ENCODE results near the gene PIGC.

The PIGC gene

DNA sequence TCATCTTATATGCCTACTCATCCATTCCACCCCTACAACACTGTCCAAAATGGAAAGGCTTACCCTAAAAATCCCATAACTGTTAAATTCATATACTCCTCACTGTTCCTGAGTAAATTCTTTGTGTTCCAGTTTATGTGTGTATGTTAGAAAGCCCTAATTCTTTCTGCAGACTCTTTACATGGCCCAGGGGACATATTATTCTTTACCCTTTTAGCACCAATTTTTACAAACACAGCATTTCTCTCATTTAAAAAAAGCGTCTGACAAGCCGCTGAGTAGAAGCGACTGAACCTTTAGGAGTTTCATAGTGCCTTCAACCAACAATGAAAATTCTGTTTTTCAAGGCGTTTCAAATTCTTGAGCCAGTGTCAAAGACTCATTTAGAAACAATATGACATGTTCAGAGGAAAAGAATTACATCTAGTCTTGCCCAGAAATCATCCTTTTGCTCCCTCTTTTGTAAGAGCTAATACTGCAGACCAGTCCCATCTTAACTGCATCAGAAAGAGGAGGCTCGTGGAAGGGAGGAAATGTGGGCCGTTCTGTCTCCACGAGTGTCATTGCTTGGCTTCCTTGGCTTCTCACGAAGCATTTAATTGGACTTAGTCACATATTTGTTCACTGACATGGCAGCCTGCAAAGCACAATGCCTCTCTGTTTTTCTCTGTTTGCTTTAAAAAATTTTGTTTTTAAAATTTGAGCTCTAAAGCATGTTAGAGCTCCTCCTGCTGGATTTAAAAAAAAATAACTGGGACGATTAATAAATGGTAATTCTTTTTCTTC lies 44.7 kb downstream of the PIGC start:
- Histone ChIP-seq H2AFZ (ENCODE audit: low read depth, low read length) (no peak overlapping the region), H3K4me1 (ENCODE audit: insufficient read depth, low read length) (no peaks in the 10 kb centered on the region), H3K36me3 (ENCODE audit: insufficient read depth, low read length) (no peaks in the 10 kb centered on the region), H3K27me3 (ENCODE audit: insufficient read depth, low read length) (no peaks in the 10 kb centered on the region), H3K4me3 (ENCODE audit: low read length) (no peak overlapping the region), H3K9me3 (ENCODE audit: low read length) (no peaks in the 10 kb centered on the region)

DNA sequence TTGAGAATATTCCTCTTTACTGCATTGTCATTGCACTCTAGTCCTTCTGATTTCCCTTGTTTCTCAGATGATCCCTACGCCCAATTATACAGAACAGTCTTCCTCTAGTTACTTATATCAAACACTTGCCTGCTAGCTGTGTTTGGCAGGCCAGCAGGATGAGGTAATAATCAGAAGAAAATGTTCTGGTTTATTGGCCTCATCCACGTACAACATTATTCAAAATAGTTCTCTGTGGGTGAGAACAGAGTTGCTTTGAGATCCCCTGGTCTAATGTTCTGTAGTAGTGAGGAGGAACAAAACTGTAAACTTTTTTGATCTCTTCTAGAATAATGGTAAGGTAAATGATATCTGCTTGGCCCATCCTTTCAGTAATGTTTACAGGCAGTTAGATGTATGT lies 45.7 kb downstream of the PIGC start:
- H3K4me1 ChIP-seq (ENCODE audit: insufficient read depth, low read length) = peaks cover 3% of the 10 kb centered on the region
- no peak overlapping the region for H3K4me3 ChIP-seq (ENCODE audit: low read length)

DNA sequence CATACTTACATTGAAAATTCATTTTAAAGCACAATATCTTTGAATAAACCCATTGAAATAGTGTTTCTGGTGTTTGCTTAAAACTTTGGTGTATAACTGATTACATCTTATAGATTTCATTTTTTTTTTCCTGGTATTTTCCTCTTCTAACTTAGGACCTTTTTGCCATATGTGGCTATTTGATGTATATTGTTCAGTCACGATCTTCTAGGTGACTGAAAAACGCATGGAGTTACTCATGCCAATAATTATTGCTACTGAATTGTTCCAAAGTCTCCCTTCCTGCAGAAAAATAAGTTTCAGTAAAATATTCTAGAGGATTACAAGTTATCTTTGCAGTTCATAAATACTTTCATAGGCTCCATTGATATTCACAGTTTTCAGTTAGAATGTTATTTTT lies 46.2 kb downstream of the PIGC start:
- Histone ChIP-seq H3K9me3 (ENCODE audit: low read length) (no peaks in the 10 kb centered on the region), H3K36me3 (ENCODE audit: insufficient read depth, low read length) (no peaks in the 10 kb centered on the region), H3K27me3 (ENCODE audit: insufficient read depth, low read length) (no peaks in the 10 kb centered on the region), H2AFZ (ENCODE audit: low read depth, low read length) (no peak overlapping the region), H3K4me1 (ENCODE audit: insufficient read depth, low read length) (peaks cover 4% of the 10 kb centered on the region), H3K4me3 (ENCODE audit: low read length) (no peak overlapping the region)

More for the DNA sequence above, 45.7 kb downstream of the PIGC start:
- Histone ChIP-seq H2AFZ (ENCODE audit: low read depth, low read length) (no peak overlapping the region), H3K36me3 (ENCODE audit: insufficient read depth, low read length) (no peaks in the 10 kb centered on the region), H3K27me3 (ENCODE audit: insufficient read depth, low read length) (no peaks in the 10 kb centered on the region), H3K9me3 (ENCODE audit: low read length) (no peaks in the 10 kb centered on the region)

DNA sequence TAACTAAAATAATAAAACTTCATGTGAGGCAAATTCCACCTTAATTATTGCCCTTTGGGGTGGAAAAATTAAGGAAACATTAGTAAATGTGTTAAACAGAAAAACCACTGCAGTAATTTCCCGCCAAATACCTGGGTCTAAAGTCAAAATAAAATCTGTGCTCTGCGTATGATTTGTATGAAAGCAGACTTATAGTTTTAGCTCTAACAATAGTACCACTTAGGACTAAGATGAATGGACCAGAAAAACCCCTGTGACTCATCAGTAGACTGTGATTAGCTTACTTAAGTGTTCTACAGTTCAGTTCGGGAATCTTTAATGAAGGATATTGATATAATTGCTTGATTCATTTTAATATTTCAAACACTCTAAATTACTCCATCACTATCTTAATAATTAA lies 46.6 kb downstream of the PIGC start:
- H3K9me3 ChIP-seq (ENCODE audit: low read length) = no peaks in the 10 kb centered on the region
- peaks cover 4% of the 10 kb centered on the region for H3K4me1 ChIP-seq (ENCODE audit: insufficient read depth, low read length)
- H3K36me3 ChIP-seq (ENCODE audit: insufficient read depth, low read length) = no peaks in the 10 kb centered on the region
- H3K27me3 ChIP-seq (ENCODE audit: insufficient read depth, low read length) = no peaks in the 10 kb centered on the region
- H2AFZ ChIP-seq (ENCODE audit: low read depth, low read length) = no peak overlapping the region
- no peak overlapping the region for H3K4me3 ChIP-seq (ENCODE audit: low read length)

DNA sequence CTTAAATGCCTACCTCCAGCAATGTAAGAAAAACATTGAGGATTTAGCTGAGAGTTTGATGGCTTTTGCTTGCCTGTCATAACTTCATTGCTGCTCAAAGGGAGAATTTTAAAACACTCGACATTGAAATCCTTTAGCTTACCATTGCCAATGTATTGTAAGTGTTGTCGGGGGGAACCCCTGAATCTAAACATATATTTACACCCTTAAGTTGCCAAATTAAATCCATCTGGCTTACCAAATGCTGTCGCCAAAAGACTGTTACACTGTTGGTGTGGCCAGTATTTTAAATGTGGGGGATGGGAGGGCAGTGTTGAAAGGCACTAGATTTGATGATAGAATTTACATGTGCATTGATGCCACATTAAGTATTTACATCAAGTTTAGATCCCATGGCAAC lies 48.3 kb downstream of the PIGC start:
- no peak overlapping the region for H3K4me3 ChIP-seq (ENCODE audit: low read length)
- no peaks in the 10 kb centered on the region for H3K9me3 ChIP-seq (ENCODE audit: low read length)
- no peaks in the 10 kb centered on the region for H3K36me3 ChIP-seq (ENCODE audit: insufficient read depth, low read length)
- H3K4me1 ChIP-seq (ENCODE audit: insufficient read depth, low read length) = peaks cover 7% of the 10 kb centered on the region
- no peak overlapping the region for H2AFZ ChIP-seq (ENCODE audit: low read depth, low read length)
- H3K27me3 ChIP-seq (ENCODE audit: insufficient read depth, low read length) = no peaks in the 10 kb centered on the region

DNA sequence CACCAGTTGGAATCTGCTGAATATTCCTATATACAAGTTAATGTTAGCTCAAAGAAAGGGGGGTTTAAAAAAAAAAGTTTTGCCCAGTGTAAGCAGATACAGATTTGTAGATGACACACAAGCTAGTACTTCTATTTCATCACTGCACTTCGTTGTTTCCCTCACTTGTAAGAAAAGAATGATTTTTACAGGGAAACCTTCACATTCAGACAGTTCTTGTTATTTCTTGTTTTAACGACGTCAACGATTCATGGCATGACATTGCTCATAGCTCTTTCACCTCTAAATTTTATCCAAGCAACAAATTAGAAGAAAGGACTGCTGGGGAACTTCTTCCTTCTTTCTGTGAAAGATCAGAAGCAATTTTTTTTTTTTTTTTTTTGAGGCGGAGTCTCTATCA lies 49.1 kb downstream of the PIGC start:
- H3K4me1 ChIP-seq (ENCODE audit: insufficient read depth, low read length) = peaks cover 7% of the 10 kb centered on the region
- H3K36me3 ChIP-seq (ENCODE audit: insufficient read depth, low read length) = no peaks in the 10 kb centered on the region
- no peak overlapping the region for H3K4me3 ChIP-seq (ENCODE audit: low read length)
- H3K9me3 ChIP-seq (ENCODE audit: low read length) = no peaks in the 10 kb centered on the region
- H3K27me3 ChIP-seq (ENCODE audit: insufficient read depth, low read length) = no peaks in the 10 kb centered on the region
- H2AFZ ChIP-seq (ENCODE audit: low read depth, low read length) = no peak overlapping the region

DNA sequence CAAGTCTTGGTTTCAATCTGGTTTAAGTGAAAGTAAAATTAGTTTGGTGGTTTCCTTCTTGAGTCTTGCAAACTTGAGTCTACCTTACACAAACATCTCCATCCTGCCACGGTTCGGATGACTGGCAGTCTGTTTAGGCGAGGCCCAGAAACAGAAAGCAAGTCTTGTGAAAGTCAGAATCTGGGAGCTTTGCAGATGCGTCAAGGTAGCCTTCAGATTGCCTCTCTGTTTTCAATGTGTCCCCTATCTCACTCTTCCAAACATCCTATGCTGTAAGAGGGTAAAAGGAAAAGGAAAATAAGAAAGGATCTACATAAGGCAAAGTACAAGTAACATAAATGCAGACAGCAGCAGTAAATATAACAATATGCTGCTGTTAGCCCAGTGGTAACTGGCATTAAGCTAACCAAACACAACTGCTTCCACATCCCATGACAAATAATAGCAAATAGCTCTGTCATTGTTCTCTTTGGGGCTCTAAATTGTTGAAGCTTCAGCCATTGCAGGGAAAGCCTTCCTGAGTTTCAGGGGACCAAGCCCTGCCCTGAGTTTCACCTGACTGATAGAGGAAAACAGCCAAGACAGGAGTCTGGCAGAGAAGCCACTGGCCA lies 49.6 kb downstream of the PIGC start:
- H3K4me1 ChIP-seq (ENCODE audit: insufficient read depth, low read length) = peaks cover 7% of the 10 kb centered on the region
- no peaks in the 10 kb centered on the region for H3K9me3 ChIP-seq (ENCODE audit: low read length)
- no peak overlapping the region for H2AFZ ChIP-seq (ENCODE audit: low read depth, low read length)
- H3K27me3 ChIP-seq (ENCODE audit: insufficient read depth, low read length) = no peaks in the 10 kb centered on the region
- H3K4me3 ChIP-seq (ENCODE audit: low read length) = no peak overlapping the region
- no peaks in the 10 kb centered on the region for H3K36me3 ChIP-seq (ENCODE audit: insufficient read depth, low read length)

DNA sequence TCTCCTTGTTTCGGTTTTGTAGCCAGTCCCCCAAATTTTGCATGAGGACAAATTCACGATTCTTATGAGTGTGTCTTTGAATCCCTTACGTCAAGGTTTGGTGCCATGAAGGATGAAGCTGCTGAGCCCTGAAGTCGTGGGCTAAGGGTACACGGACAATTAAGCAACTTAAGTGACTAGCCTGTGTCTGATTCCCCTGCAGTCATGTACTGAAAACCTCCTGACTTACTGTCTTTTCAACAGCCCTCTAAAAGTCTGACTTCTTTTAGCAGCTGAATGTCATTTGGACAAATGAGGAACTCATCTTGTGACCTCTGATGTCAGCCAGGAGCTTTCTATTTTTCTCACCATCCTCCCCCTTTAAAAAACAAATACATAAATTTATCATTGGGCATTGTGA lies 50.5 kb downstream of the PIGC start:
- Histone ChIP-seq H3K4me1 (ENCODE audit: insufficient read depth, low read length) (peaks cover 7% of the 10 kb centered on the region), H3K36me3 (ENCODE audit: insufficient read depth, low read length) (no peaks in the 10 kb centered on the region), H3K27me3 (ENCODE audit: insufficient read depth, low read length) (no peaks in the 10 kb centered on the region), H3K9me3 (ENCODE audit: low read length) (no peaks in the 10 kb centered on the region), H3K4me3 (ENCODE audit: low read length) (no peak overlapping the region), H2AFZ (ENCODE audit: low read depth, low read length) (no peak overlapping the region)

DNA sequence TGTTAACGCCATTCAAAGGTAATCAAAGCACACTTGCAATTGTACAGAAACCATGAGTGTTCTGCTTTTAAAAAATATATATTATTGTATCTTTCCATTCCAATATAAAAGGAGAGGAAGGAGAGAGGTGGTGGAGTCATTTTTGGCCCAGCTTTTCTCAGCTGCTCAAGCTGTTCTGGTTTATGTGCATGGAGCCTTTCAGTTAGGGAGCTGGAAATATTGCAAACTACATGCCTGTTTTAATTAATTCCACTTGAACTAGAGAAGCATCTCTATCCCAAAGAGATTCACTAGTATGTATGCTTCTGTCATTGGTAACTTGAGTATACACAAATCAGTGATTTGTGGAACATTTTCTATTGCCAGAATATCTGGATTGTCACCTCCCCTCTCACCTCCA lies 51.9 kb downstream of the PIGC start:
- no peaks in the 10 kb centered on the region for H3K27me3 ChIP-seq (ENCODE audit: insufficient read depth, low read length)
- H3K36me3 ChIP-seq (ENCODE audit: insufficient read depth, low read length) = no peaks in the 10 kb centered on the region
- no peak overlapping the region for H2AFZ ChIP-seq (ENCODE audit: low read depth, low read length)
- no peak overlapping the region for H3K4me3 ChIP-seq (ENCODE audit: low read length)
- H3K4me1 ChIP-seq (ENCODE audit: insufficient read depth, low read length) = peaks cover 7% of the 10 kb centered on the region
- H3K9me3 ChIP-seq (ENCODE audit: low read length) = no peaks in the 10 kb centered on the region

Data from neuron (in vitro differentiated cells).